SU-DHL-6 (cell line): ENCODE results near the gene GPAT3.

Source experiments
- H2AFZ ChIP-seq: fragments of 200-600 bp; sonication (generic); 2 replicates; pipeline ENCODE4 v1.6.1; 2014; ENCODE audit warnings: low read depth, mild to moderate bottlenecking, moderate library complexity, mixed read lengths, antibody characterized with exemption, low read length; ENCODE audit not compliant: severe bottlenecking
- H3F3A ChIP-seq: fragments of 200-600 bp; shearing (Covaris generic); 2 replicates; pipeline ENCODE4 v1.6.0; 2016; ENCODE audit warnings: antibody characterized with exemption, mild to moderate bottlenecking; ENCODE audit not compliant: insufficient read depth
- H3K27ac ChIP-seq: fragments of 200-600 bp; sonication (generic); 2 replicates; pipeline ENCODE4 v1.5.1; 2016; ENCODE audit warnings: low read depth, mild to moderate bottlenecking, low read length, moderate library complexity, mixed read lengths
- H3K27me3 ChIP-seq: fragments of 200-600 bp; sonication (generic), shearing (Covaris generic); 2 replicates; pipeline ENCODE4 v1.6.0; 2014; ENCODE audit warnings: mild to moderate bottlenecking, low read length
- H3K36me3 ChIP-seq: fragments of 200-600 bp; sonication (generic); 2 replicates; pipeline ENCODE4 v1.6.1; 2014; ENCODE audit warnings: mild to moderate bottlenecking, low read length, mixed read lengths
- H3K4me2 ChIP-seq: fragments of 300-600, 200-600 bp; shearing (Covaris generic), sonication (generic); 2 replicates; pipeline ENCODE4 v1.6.0; 2014; ENCODE audit warnings: low read length, low read depth, mild to moderate bottlenecking; ENCODE audit not compliant: poor library complexity, severe bottlenecking
- H3K4me3 ChIP-seq: fragments of 200-600 bp; sonication (generic); 2 replicates; pipeline ENCODE4 v1.5.1; 2014; ENCODE audit warnings: antibody characterized with exemption, low read length, mild to moderate bottlenecking, mixed read lengths; ENCODE audit not compliant: insufficient read depth, poor library complexity, severe bottlenecking
- H3K79me2 ChIP-seq: fragments of 200-600 bp; sonication (generic); 2 replicates; pipeline ENCODE4 v1.6.1; 2014; ENCODE audit warnings: mild to moderate bottlenecking, low read length, moderate library complexity; ENCODE audit not compliant: insufficient read depth
- H3K9ac ChIP-seq: fragments of 200-600 bp; sonication (generic); 2 replicates; pipeline ENCODE4 v1.7.0; 2014; ENCODE audit warnings: mild to moderate bottlenecking, low read length
- H3K9me2 ChIP-seq: fragments of 200-600 bp; sonication (generic); replicated peaks from 2 replicates; pipeline ENCODE4 v1.6.1; 2014; ENCODE audit warnings: low read length; ENCODE audit not compliant: insufficient read depth
- H3K9me3 ChIP-seq: fragments of 200-600 bp; sonication (generic); 2 replicates; pipeline ENCODE4 v1.6.1; 2014; ENCODE audit warnings: low read length, mixed read lengths; ENCODE audit not compliant: insufficient read depth
- H4K20me1 ChIP-seq: fragments of 200-600 bp; sonication (generic); 2 replicates; pipeline ENCODE4 v1.6.1; 2014; ENCODE audit warnings: low read depth, mild to moderate bottlenecking, antibody characterized with exemption, low read length, moderate library complexity, mixed read lengths
- CTCF ChIP-seq: fragments of 200-600 bp; sonication (generic); IDR thresholded peaks from one replicate; pipeline ENCODE4 v1.5.1; 2017; ENCODE audit warnings: antibody characterized with exemption, mild to moderate bottlenecking, low read length, moderate library complexity; ENCODE audit not compliant: insufficient read depth, poor library complexity, severe bottlenecking
- EZH2phosphoT487 ChIP-seq: fragments of 200-600 bp; sonication (generic), shearing (Covaris generic); conservative IDR thresholded peaks from 2 replicates; pipeline ENCODE4 v1.6.1; 2018; ENCODE audit warnings: mild to moderate bottlenecking, antibody characterized with exemption, low read length, moderate library complexity, mixed read lengths

GPAT3 gene

GRCh38 chr4:83561381-83561780, 25.5 kb downstream of the GPAT3 start:
- no peak for TF ChIP-seq CTCF
- Histone ChIP-seq H3K36me3 (no peaks in the 10 kb centered on the region), H4K20me1 (no peaks in the 10 kb centered on the region), H3K27ac (no peak overlapping the region), H3F3A (no peaks in the 10 kb centered on the region), H3K27me3 (no peaks in the 10 kb centered on the region), H3K9ac (no peak overlapping the region), H3K4me3 (no peak overlapping the region), H3K9me3 (no peaks in the 10 kb centered on the region), H3K79me2 (no peaks in the 10 kb centered on the region), H3K4me2 (no peak overlapping the region), H2AFZ (no peak overlapping the region), H3K9me2 (no peaks in the 10 kb centered on the region)

GRCh38 chr4:83563998-83564397, 28.1 kb downstream of the GPAT3 start:
- no peaks in the 10 kb centered on the region for H3K9me2 ChIP-seq
- no peaks in the 10 kb centered on the region for H3K36me3 ChIP-seq
- no peak overlapping the region for H2AFZ ChIP-seq
- no peaks in the 10 kb centered on the region for H3K79me2 ChIP-seq
- H3F3A ChIP-seq, result no peaks in the 10 kb centered on the region
- no peaks in the 10 kb centered on the region for H3K9me3 ChIP-seq
- no peak overlapping the region for H3K4me2 ChIP-seq
- no peak overlapping the region for H3K27ac ChIP-seq
- TF ChIP-seq EZH2phosphoT487 (no peak), CTCF (no peak)
- no peaks in the 10 kb centered on the region for H4K20me1 ChIP-seq
- H3K9ac ChIP-seq, result no peak overlapping the region
- no peak overlapping the region for H3K4me3 ChIP-seq
- H3K27me3 ChIP-seq, result no peaks in the 10 kb centered on the region

- no peaks in the 10 kb centered on the region for H4K20me1 ChIP-seq
Measured at GRCh38 chr4:83568062-83568461, 32.2 kb downstream of the GPAT3 start.

More at GRCh38 chr4:83568062-83568461, 32.2 kb downstream of the GPAT3 start:
- Histone ChIP-seq H3K9ac (no peak overlapping the region), H3K27me3 (no peaks in the 10 kb centered on the region), H3F3A (no peaks in the 10 kb centered on the region), H3K9me2 (no peaks in the 10 kb centered on the region), H2AFZ (no peak overlapping the region), H3K9me3 (no peaks in the 10 kb centered on the region), H3K27ac (no peak overlapping the region), H3K79me2 (no peaks in the 10 kb centered on the region), H3K36me3 (no peaks in the 10 kb centered on the region), H3K4me2 (no peak overlapping the region), H3K4me3 (no peak overlapping the region)
- TF ChIP-seq CTCF (no peak), EZH2phosphoT487 (no peak)
